GM19025 (cell line): ENCODE measurements around the gene KCNQ1OT1.
A peak's percentile ranks its signal among the peaks of the same experiment; 100 is the strongest.

Experiments used
- ATAC-seq: cut with Tn5 transposase; IDR thresholded peaks from one replicate; pipeline ENCODE4 v1.9.1; 2021; ENCODE audit warnings: mild to moderate bottlenecking, low read depth, moderate library complexity; ENCODE audit not compliant: unreplicated experiment

Gene KCNQ1OT1

DNA sequence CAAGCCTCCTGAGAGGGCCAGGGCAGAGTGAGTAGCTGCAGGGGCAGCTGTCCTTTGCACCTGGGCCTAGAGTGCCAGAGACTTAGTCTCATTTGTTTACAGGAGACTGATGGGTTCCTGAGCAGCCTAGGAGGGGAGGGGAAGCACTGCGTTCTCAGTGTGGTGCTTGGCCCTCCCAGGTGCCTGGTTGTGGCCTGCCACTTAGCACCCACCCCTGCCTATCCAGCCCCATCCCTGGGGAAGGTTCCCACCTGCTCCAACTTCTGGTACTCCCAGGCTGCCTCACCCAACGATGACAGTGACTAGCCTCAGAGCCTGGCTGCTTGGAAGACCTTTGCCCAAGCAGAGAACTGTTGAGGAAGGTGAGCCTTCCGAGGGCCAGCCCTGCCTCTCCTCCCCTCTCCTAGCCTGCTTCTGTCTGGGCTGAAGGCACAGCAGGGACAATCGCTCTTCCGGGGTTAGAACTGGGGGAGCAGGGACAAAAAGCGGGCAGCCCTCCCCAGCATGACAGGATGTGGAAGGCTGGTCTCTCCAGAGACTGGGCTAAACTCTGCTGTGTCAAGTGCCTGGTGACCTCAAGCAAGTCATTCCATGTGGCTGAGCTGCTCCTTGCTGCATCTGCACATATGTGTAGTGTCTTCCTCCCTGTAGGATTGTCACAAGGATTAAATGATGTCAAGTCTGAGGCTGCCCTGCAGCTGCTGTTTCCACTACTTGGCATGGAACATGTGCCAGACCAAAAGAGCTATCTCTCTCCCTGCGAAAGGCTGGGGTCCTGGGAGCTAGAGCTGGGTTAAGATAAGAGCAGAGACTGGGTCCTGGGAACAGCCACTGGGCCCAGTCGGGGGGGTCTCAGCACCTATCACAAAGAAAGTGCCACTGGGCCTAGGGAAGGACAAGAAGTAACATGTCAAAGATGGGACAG, 9.9 kb downstream of the KCNQ1OT1 start:
- ATAC-seq, result no peak

GRCh38 chr11:2688381-2689231, 11.2 kb downstream of the KCNQ1OT1 start:
- no peak for ATAC-seq

DNA sequence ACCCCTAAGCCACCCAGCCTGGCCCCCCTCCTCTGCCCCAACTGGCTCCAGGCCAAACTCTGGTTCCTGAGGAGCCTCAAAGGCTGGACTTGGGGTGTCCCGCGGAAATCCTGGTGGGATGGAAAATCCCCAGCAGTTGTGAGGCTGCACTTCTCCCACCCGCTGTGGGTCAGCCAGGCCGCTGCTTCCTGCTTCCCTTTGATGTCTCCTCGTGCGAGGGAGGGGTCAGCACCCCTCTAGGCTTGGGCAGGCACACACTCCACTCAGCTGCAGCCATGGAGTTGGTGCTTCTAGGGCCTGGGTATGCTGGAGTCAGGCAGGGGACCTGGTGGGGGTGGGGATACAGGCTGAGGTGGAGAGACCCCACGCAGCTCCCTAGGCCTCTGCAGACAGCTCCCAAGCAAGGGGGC, 12.0 kb downstream of the KCNQ1OT1 start:
- ATAC-seq, result no peak

GRCh38 chr11:2687223-2687530, 12.6 kb downstream of the KCNQ1OT1 start:
- ATAC-seq, result no peak

- no peak for ATAC-seq
These were observed 13.2 kb downstream of the KCNQ1OT1 start for GRCh38 chr11:2686360-2687222.

- ATAC-seq, result no peak
These were observed 14.0 kb downstream of the KCNQ1OT1 start for GRCh38 chr11:2685566-2686359.

- ATAC-seq, result no peak
These were observed 14.7 kb downstream of the KCNQ1OT1 start for GRCh38 chr11:2685051-2685450.

- ATAC-seq, result no peak
These were observed 15.2 kb downstream of the KCNQ1OT1 start for GRCh38 chr11:2684581-2684980.

DNA sequence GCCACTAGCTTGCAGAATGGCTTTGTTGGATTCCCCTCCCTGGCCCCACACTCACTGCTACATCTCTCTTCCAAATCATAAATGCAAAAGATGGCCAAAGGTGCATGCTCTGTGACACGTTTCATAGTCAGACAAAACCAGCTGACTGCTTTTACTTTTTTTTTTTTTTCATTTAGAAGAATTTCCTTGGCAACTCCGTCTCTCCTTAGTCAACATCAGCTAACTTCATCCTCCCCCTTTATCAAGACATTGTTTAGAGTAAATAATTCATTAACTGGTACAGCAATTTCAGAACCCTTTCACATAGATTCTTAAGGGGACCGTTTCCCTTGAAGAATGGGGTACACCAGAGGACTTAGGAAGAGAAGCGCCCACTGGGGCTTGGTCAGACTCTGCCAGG, 16.0 kb downstream of the KCNQ1OT1 start:
- no peak for ATAC-seq

DNA sequence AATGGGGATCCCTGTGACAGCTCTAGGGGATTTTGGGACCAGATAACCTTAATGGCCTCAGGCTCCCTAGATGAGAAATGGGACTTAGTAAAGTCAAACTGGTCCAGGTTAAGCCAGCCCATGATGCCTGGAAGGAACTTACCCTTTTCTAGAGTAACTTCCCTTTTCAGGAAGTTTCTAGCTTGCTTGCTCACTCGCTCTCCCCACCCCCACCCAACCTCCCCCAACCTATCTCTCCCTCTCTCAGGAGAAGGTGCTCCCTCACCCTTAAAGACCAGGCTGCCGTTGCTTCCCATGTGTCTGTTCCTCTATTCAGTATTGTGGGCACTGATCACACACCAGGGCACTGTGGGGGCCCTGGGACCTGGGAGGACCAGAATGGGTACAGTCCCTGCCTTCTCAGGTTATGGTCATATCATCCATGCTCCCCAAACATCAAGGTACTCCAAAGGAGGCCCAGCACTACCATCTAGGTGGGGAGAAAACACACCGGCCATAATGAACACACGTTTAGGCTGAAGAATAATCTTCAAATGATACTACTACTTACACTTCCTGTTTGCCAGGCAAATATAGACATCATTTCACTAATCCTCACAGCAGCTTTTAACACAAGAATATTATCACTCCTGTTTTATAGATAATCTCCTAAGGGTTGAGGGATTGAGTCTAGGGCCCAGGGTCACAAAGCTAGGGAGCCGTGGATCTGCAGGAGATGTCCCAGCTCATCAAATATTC, 18.2 kb downstream of the KCNQ1OT1 start:
- no peak for ATAC-seq

GRCh38 chr11:2679011-2679676, 20.6 kb downstream of the KCNQ1OT1 start:
- ATAC-seq, result no peak

DNA sequence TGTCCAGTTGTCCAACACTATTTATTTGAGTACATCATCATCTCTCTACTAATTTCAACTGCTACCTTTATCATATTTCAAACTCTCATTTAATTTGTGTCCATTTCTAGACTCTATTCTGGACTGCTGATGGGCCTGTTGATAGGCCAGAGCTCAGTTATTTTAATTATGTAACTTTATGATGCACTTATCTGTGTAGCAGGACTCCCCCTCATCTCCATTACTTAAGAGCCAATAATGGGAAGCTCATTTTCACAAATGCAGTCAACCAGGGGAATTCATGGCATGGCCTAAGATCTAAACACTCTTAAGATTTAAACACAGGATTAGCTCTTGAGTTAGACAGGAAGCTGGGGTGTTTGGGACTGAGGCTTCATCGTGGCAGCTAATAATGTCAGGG, 21.4 kb downstream of the KCNQ1OT1 start:
- no peak for ATAC-seq

DNA sequence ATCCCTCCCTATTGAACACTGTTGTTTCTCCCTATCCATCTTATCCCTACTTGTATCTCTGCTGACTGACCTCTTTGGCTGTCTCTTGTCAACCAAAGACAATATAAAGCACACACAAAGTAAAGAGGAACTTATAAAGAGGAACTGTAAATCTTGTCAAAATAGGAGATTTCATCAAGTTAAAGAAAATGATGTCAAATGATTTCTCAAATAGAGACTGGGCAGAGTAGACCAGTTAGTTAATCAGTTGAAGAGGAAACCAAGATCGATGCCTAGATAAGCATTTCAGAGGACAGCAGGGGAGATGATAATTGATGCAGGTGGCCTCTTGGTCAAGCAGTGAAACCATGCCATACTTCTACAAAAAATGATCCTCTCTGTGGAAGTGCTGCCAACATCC, 22.7 kb downstream of the KCNQ1OT1 start:
- peak; percentile 72 for ATAC-seq

DNA sequence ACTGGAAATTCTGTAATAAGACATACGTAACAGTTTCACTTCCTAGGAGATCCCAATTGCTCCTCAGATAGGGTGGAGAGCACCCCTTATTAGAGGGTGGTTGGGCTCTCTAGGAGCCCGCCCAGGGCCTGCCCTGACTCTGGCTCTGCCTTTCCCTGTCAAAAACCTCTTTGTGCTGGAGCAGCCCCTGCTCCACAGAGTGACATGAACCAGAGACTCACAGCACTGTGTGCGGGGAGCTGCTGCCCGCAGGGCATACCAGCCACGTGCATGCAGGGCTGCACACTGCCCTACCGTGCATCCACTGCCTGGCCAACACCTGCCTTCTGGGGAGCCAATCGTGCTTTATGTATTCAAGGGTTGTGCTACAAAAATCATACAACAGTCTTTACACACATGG, 24.3 kb downstream of the KCNQ1OT1 start:
- ATAC-seq, result no peak

GRCh38 chr11:2674658-2675131, 25.1 kb downstream of the KCNQ1OT1 start:
- ATAC-seq, result no peak

DNA sequence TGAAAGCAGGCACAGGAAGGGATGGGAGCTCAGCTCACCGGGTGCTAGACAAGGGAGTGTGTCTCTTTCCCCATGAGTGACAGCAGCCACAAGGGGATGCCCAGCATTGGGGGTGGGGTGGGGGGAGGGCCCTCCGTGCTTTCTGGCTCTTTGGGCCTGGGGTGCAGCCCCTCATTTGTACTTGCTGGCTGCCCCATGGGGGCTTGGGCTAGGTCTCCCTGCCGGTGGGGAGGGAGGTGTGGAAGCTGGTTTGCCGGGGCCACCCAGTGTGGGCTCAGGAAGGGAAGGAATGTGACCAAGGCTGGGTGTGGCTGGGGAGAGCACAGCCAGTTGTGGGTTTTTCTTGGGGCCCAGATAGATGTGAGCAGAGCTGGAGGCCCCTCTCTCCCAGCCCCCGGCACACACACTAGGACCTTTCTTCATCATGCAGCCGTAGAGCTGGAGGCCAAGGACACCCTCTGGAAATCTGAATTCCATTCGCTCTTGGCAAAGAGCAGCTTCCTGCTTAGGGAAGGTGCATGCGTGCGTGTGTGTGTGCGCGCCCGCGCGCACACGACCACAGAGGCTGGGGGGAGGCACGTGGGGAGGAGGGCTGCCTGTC, 25.8 kb downstream of the KCNQ1OT1 start:
- no peak for ATAC-seq

DNA sequence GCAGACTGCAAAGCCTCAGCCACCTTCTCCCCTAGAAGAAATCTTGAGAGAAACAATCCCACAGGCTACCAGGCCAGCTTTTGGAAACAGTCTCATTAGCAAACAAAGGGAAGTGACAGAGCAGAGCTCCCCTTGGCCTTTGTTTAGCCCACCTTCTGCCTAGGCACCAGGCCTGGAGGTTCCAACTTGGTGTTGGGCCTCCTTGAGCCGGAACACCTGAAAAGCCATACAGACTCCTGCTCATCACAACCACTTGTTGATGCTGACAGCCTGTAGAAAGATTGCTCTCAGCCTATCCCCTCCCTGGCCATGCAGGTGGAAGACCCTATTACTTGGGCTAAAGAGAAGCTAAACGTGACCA, 26.6 kb downstream of the KCNQ1OT1 start:
- no peak for ATAC-seq

DNA sequence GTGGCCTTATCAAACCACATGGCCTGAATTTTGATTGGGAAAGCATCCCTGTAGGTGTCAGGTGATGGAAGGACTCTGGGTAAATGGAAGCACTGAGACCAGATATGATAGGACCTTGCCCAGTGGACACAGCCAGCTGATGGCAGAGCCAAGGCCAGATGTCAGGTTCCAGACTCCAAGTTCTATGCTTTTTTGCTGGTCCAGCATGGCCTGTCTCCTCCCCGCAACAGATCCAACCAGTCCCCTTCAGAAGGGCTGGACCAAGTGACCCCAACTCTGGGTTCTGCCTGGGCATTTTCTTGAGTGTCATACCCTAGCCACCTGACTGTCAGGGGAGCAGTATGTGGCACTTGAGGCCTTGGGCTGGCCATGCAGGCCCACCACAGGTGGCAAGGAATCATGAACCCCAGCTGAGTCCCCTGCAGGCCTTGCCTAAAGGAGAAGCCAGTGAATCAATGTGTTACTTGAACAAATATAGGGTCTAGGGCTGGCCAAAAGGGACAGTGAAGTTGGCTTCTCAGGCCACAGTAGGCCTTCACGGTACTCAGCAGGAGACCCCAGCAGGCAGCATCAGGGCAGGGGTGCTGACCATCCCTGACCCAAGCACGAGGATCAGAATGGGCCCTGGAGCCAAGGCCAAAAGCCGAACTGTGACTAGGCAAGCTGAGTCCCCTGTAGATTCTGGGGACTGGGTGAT, 27.1 kb downstream of the KCNQ1OT1 start:
- no peak for ATAC-seq
